CD4-positive, alpha-beta T cell treated with Interferon gamma for 1 hour (primary cell): Measurements from ENCODE around the gene NUMA1.

Experiments used
- DNase-seq: peaks from one replicate; pipeline ENCODE4 v3.0.0-alpha.2; 2020

NUMA1 gene, protein sequence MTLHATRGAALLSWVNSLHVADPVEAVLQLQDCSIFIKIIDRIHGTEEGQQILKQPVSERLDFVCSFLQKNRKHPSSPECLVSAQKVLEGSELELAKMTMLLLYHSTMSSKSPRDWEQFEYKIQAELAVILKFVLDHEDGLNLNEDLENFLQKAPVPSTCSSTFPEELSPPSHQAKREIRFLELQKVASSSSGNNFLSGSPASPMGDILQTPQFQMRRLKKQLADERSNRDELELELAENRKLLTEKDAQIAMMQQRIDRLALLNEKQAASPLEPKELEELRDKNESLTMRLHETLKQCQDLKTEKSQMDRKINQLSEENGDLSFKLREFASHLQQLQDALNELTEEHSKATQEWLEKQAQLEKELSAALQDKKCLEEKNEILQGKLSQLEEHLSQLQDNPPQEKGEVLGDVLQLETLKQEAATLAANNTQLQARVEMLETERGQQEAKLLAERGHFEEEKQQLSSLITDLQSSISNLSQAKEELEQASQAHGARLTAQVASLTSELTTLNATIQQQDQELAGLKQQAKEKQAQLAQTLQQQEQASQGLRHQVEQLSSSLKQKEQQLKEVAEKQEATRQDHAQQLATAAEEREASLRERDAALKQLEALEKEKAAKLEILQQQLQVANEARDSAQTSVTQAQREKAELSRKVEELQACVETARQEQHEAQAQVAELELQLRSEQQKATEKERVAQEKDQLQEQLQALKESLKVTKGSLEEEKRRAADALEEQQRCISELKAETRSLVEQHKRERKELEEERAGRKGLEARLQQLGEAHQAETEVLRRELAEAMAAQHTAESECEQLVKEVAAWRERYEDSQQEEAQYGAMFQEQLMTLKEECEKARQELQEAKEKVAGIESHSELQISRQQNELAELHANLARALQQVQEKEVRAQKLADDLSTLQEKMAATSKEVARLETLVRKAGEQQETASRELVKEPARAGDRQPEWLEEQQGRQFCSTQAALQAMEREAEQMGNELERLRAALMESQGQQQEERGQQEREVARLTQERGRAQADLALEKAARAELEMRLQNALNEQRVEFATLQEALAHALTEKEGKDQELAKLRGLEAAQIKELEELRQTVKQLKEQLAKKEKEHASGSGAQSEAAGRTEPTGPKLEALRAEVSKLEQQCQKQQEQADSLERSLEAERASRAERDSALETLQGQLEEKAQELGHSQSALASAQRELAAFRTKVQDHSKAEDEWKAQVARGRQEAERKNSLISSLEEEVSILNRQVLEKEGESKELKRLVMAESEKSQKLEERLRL (N-terminal part only)

DNA sequence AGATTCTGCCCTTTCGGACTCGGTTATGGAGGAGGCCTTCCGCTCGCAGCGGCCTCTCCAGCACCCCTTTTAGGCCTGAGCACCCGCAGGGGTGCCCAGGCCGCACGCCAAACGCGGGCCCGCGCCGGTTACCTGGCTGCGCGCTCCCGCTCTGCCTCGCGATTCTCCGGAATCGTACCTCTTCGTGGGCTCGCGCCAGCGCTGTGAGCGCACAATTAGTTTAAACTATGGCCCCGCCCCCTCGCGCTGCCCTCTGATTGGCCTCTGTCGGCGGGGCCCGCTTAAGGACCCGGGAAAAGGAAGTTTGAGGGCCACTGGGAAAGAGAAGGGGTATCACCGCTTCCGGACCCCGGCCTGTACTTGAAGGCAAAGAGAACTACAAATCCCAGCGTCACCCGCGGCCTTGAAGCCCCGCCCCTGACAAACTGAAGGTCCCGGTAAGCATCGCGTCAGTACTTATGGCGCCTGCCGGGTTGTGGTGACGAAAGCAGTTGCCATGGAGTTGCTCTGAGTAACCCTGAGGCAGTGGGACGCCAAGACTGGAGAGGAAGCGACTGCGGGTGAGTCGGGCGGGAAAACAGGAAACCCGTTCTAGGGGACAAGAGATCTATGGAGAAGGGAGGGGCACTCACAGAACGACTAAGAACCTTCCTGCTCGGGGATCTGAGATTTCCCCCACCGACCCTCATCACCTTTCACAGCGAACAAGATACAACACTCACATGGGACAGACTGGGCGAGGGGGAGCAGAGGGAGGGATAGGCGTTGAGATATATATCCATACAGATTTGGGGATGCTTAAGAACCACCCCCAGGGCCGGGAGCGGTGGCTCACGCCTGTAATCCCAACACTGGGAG is at the start of gene NUMA1, which contains the start of gene LRRC51:
Gene NUMA1, minus strand, starts transcription at position 217 of the 858 bp plus-strand sequence. CDS start 44,599 bp downstream, outside the sequence.
Gene LRRC51, plus strand, starts transcription at position 525 of the 858 bp plus-strand sequence. CDS start 8,234 bp downstream, outside the sequence.
- peak; percentile 100 for DNase-seq

DNA sequence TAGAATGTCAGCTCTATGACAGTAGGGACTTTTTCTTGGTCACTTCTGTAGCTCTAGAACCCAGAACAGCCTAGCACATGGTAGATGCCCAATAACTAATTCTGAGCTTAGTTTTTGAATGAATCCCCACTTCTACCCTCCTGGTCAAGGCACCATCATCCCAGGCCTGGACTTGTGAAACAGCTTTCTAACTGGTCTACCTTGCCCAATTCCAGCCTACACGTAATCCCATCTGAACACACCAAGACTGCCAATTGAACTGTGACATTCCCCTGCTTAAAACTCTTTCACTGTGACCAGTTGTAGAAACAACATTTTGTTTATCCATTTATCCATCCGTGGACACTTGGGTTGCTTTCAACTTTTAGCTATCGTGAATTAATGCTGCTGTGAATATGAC is 49.0 kb upstream of the NUMA1 start:
- no peak for DNase-seq

DNA sequence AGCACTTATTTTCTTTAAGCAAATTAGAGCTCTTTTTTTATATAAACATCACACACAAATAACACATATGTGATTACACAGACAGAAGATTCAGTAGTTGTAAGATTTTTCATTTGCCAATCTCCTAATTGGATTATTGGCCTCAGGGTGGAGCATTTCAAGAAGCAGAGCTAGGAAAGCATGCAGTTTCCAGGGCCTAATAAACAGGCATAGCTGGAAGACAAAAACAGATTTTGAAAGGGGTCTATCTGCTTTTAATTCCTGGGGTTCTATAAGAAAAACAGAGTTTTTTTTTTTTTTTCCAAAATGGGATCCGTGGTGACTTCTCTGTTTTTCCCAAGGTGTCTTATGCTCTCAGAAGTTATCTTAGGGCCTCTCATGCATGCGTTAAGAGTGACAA is 47.6 kb upstream of the NUMA1 start:
- DNase-seq: no peak

DNA sequence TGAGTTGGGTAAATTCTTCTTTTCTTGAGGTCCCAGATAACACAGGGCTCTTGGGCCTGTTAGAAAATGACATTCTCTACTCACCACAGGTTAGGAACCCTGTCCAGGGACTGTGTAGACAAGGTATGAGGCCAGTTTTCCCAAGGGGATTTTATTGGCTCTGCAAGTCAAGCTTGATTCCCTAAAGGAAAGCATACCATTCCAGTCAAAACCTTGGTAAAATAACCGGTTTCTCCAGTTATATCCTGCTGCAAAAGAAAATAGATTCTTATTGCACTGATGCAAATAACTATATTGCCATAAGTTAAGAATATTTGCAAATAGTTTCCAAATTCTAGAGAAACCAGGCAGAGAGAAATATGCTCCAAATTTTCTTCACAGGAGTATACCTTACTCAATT is 45.6 kb upstream of the NUMA1 start:
- DNase-seq: no peak

DNA sequence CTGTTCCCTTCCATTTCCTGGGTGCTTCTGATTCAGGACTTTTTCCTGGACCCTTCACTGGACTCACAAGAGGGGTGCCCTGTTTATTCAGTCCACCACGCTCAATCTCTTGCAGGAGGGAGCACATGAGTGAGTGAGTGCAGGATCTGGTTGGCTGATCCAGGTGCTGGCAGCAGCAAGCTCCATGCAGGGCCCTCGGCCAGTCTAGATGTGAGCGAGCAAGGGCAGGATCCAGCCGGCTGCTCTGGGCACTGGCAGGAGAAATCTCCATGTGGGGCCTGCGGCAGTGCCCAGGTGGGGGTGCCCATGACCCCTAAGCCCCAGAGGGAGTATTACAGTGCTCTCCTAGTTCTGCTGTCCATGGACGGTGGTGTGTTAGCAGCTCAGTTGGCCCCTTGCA is 43.7 kb upstream of the NUMA1 start:
- DNase-seq: no peak

DNA sequence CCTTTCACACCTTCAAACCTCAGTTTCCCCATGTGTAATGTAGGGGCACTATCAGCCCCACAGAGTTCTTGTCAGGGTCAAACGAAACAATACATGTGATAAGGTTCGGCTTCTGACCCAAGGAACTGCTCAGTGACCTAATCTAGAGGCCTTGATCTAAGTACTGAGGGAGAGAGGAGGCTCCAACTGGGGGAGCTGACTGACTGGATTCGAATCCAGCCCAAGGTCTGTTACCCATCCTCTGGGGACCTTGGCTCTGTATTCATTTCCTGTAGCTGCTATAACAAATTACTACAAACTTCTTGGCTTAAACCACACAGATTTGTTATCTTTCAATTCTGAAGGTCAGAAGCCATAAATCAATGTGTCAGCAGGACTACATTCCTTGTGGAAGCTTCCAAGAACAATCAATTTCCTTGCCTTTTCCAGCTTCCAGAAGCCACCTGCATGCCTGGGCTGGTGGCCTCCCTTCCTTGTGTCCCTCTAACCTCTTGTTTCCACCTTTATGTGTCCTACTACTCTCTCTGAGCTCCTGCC is 42.8 kb upstream of the NUMA1 start:
- DNase-seq: no peak

DNA sequence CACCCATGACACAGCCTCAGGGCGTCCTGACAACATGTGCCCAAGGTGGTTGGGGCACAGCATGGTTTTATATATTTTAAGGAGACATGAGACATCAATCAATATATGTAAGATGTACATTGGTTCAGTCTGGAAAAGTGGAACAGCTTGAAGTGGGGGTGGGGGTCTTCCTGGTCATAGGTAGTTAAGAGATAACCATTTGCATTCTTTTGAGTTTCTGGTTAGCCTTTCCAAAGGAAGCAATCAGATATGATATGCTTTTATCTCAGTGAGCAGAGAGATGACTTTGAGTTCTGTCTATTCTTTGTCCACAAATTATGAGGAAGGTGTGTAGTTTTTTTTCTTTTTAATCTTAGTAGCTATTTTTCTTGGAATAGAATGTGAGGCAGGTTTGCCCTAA is 42.3 kb upstream of the NUMA1 start:
- no peak for DNase-seq

DNA sequence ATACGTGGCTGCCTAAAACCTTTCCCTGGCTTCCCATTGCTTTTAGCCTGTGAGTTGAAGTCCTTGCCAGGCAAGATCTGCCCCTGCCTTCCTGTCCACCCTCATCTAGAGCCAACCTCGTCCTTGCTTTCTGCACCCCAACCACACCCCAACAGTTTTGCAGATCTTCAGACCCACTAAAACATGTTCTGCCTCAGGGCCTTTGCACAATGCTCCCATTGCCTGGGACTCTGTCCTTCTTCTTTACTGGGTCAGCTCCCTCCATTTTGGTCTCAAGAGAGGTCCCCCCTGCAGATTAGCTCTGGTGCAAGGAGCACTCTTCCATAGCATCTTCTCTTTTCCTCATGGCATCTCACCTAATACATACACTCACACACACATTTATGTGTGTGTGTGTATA is 40.6 kb upstream of the NUMA1 start:
- DNase-seq: no peak

DNA sequence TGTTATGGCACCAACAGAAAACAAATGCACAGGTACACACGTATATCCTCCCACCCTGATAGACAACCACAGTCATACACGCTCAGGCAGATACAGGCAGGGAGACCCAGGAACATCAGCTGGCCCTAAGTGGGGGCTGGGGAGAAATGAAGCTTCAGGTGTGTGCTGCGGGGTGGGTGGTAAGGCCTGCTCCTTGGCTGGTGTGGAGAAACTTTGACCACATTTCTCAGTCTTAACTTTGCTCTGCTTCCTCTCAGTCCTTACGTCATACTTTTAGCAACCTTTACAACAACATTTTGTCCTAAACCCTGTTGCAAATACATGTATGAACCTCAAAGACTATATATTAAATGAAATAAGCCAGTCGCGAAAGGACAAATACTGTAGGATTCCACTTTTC is 38.9 kb upstream of the NUMA1 start:
- DNase-seq: no peak

DNA sequence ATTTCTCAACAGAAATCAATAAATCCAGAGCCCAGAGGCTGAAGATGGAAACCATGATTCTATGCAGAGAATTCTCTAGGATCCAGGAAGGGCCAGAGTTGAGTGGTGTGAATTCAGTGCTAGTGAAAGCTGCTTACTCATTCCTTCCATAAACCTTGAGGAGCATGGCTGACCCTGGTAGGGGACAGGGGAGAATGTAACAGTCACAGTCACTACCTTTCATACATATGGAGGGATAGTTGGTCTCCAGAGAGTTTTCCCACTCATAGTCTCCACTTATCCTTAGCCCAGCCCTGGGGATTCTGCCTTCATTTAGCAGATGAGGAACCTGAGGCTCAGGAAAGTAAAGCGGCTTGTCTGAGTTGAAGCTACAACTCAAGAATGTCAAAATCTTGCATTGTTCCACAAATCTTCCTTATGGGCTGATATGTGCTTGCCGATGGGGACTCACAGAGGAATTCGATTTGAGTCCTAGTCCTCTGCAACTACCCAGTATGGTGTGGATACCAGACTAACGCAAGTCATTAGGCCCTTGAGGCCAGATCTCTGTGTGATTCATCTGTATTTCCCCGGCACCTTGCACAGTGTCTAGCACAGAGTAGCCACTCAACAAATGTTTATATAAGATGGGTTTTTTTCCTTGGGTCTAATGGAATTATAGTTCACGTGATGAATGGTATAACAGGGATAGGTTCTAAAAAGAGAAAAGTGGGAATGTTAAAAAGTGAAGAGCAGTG is 35.8 kb upstream of the NUMA1 start:
- DNase-seq: no peak

DNA sequence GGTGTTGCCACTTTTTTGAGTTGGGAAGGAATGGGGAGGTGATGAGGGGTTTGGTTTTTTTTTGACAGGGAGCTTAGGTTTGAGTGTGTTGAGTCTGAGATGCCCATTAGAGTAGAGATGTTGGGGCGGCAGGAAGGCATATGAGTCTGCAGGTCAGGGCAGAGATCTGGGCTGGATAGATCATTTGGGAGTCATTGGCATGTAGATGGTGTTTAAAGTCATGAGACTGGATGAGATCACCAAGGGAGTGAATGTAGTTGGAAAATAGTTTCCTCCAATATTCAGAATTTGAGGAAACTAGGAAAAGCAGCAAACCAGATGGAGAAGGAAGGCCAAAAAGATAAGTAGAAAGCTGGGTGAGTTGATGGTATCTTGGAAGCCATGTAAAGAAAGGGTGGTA is 34.2 kb upstream of the NUMA1 start:
- no peak for DNase-seq

DNA sequence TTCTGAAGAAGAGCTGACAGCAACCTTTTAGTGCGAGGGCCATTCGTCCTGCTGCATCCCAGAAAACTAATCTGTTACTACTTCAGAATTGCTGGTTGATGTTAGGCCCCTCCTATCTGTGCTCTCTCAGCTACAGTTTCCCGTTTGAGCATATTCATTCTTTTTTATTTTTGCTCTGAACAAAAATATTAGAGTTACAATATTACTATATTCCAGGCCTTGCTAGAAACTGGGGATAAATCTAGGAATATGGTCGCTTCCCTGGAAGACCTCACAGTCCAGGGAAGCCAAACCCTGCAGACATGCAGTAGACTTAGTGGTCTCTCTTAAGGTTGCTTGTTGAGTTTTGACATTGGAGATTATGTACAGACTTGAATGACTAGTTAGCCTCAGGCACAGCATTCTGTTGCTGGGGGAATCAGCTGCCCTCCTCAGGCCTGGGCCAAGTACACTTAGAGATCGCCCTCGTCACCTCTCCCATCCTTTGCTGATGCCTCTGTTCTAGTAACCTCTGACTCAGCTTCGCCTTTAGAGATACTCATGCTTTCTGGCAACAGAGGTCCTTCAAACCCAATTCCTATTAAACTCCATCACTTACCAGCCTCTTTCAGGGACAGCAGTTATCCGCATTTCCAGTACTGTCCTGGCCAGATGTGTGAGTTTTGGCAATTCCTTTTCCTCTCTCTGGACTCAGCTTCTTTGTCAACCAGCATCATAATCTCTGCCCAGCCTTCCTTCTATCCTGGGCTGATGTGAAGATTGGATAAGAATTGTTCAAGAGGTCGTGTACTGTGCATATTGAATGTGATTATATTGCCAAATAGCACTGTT is 32.9 kb upstream of the NUMA1 start:
- no peak for DNase-seq

DNA sequence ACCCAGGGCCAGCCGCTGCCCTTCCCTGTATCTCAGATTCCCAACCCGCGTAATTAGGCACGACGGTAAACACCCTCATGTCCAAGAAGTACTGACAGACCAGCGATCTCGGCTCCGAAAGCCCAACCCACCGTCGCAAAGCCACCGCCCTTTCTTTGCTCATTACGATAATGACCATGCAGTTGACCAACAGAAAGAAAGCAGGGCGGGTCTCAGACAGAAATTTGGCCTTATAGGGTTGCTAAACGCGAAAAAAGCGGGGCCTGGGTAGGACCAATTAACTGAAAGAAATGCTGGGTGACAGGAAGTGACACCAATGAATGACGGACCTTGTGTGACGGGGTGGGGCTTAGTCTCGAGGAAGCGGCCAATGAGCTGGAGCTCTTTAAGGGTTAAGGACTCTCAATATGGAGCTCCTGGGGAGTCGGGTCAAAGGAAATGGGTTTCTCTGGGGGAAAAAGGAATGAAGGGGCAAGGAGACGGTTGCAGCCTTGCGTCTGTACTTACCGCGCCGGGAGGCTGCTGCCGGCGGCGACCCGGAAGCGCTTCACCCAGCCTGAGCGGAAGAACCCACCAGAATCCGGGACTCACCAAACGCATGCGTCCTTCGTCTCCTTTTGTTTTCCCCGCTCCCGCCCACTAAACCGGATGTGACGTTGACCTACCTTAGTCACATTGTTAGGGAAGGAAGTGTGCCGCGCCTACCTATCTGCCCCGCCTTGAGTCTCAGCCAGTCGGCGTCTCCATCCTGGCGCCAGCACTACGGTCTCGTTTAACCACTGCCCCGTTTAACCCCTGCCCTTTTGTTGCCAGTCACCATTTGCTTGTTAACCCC is 32.0 kb upstream of the NUMA1 start, which contains the start of gene ANAPC15:
Gene ANAPC15, minus strand, starts transcription at position 553 of the 835 bp plus-strand sequence. CDS start 1,419 bp downstream, outside the sequence.
- DNase-seq: peak; percentile 99

DNA sequence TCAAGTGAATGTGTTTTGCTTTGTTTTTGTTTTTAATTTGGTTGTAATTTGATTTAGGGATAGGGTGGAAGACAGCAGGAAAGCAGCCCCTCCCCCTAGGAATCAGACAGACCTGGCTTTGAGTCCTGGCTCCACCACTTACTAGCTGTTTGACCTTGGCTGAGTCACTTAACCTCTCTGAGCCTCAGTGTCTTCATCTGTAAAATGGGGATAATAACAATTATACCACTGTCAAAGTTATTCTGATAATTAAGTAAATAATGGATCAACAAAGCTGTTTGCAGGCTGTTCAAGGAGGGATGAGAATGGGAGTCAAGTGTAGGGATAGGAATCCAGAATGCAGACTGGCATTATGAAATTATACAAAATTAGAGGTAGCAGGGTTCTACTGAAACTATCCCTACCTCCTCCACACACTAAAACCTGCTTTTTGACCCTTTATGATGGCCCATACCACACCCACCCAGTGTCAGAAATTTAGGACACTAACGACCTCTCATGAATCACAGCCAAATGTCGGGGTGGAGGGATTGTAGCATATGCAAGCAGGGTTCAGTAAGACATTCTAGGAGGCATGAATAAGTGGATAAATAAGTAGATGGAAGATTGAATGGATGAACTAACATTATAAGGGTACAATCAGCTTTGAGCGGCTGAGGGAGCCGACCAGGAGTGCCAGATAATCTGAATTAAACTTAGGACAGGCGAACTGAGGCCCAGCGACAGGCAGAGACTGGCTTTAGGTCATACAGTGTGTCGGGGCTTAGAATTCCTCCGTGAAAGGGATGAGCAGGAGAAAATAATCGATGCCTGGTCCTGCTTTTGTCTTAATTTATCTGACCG is 31.2 kb upstream of the NUMA1 start:
- no peak for DNase-seq

DNA sequence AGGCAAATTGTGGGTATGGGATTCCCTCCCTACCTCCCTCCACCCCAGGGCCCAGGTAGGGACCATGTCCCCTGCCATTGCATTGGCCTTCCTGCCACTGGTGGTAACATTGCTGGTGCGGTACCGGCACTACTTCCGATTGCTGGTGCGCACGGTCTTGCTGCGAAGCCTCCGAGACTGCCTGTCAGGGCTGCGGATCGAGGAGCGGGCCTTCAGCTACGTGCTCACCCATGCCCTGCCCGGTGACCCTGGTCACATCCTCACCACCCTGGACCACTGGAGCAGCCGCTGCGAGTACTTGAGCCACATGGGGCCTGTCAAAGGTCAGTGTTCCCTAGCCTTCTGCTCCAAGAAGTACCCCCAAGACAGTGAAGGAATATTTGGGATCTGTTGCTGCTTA is 25.5 kb upstream of the NUMA1 start, which contains the start of gene TOMT:
Gene TOMT, plus strand, starts transcription at position 37 of the 400 bp plus-strand sequence. Its CDS starts 28 bp downstream, at position 65.
- DNase-seq: no peak

DNA sequence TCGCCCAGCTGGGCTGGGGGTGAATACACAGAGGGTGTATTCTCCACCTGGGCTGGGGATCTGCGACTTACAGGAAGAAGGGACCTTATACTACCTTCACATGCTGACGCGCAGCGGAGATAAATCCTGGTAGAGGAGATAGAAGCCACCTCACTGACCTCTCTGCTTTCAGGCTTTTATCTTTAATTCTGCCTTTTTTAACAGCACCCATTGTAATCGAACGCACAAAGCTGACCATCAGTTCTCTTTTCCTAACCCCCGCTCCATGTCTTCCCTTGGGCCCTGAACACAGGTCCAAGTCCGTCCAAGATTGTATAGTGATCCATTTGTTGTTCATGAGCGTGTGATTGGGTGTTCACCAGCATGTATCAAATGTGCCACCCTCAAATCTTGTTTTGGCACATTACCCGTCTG is 23.4 kb upstream of the NUMA1 start:
- no peak for DNase-seq

DNA sequence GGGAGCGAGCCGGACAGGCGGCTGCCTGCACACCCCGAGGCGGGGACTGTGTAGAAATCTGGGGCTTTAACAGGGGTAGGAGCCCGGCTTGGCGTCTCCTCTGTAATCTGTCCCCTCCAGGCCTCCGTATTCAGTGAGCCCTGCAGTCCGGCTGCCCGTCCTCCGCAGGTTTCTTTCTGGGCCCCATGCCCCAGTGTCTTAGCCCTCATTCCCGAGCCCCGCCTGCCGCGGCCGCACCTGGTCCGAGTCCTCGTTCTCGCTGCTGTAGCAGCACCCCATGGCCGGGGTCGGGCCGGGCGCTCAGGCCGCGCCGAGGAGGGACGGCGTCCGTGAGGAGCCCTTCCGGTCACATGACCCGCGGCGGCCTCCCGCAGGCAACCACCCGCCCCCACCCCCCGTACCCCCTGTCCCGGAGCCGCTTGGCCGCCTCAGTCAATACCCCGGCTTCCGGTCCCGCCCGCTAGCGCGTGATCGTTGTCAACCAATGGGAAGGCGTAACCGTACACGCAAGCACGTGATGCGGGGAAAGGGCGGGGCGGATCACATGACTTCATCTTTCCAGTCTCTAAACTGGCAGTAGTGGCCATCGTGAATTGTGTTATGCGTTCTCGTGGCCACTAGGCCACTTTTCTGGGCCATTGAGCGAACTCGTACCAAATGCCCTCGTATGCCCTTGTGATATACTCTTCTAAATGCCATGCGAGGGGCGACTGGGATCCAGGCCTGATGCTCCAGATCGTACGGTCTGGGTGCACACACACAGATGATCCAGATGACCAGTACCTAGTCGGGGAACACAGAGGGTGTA is 22.8 kb upstream of the NUMA1 start, which contains the start of gene LAMTOR1:
Gene LAMTOR1, minus strand, starts transcription at position 352 of the 808 bp plus-strand sequence. Its CDS starts 73 bp downstream, at position 279.
- DNase-seq: peak; percentile 97
